K562 (cell line): ENCODE results near the gene CCDC152. TPM values are rescaled to one million over a fixed set of nuclear protein-coding genes. Genes with fewer than 3 reads are reported as not detected.

ENCODE experiments used
- ATAC-seq: fragments of 200-7000 bp; cut with Tn5 transposase; 3 replicates; pipeline ENCODE4 v1.9.1; 2020; ENCODE audit warnings: moderate library complexity
- BruUV-seq: library from RNA; stranded (reverse); fragments of 400-500 nt; replicated peaks from 2 replicates; lab custom pipeline; 2021; lab: Mats Ljungman, UMichigan
- CTCF ChIA-PET: fragments of 300-600 bp; formaldehyde crosslinking; extraction: SDS; loops from one replicate; lab custom pipeline; 2021; ENCODE audit warnings: low intra/inter-chr PET ratio; lab: Yijun Ruan, JAX
- POLR2A ChIA-PET: fragments of 300-600, 350-650 bp; sonication (Branson Sonifier 250); formaldehyde crosslinking; extraction: SDS; loops from one replicate; lab custom pipeline; 2021; ENCODE audit warnings: antibody characterized with exemption, inconsistent platforms; lab: Yijun Ruan, JAX
- DNase-seq, 4 experiments: peaks; one replicate each; pipeline versions ENCODE4 v3.0.0 to v3.0.0-alpha.2; 2011 to 2018; ENCODE audit warnings: low spot score in 3 of 4, mixed read lengths in 3 of 4; ENCODE audit errors: extremely low read depth in 1 of 4
- FAIRE-seq: peaks from 2 replicates; lab custom pipeline; 2011; peaks lifted over from hg19 to GRCh38; lab: Jason Lieb, UNC
- H2AFZ ChIP-seq: 2 replicates; pipeline ENCODE4 v1.6.0; 2011; ENCODE audit warnings: low read depth, low read length, control low read depth, inconsistent platforms
- H3K27ac ChIP-seq: fragments of 200-600 bp; 3 replicates; pipeline ENCODE4 v1.8.0; 2011; ENCODE audit warnings: low read depth, mild to moderate bottlenecking, control low read depth, inconsistent platforms, low read length, moderate library complexity, mixed read lengths; ENCODE audit errors: extremely low read depth
- H3K27me3 ChIP-seq, 2 experiments: fragments of 300-600 bp in 1 of 2; 2 replicates in 1 of 2; 3 replicates in 1 of 2; pipeline versions ENCODE4 v1.6.0 to v1.8.0; 2011; ENCODE audit warnings: inconsistent platforms in 2 of 2, low read length in 2 of 2, mild to moderate bottlenecking in 1 of 2, mixed read lengths in 1 of 2, moderate library complexity in 1 of 2; ENCODE audit not compliant: control insufficient read depth in 2 of 2, insufficient read depth in 2 of 2
- H3K36me3 ChIP-seq: fragments of 300-600 bp; 3 replicates; pipeline ENCODE4 v1.8.0; 2011; ENCODE audit warnings: mild to moderate bottlenecking, low read length, inconsistent platforms; ENCODE audit not compliant: control insufficient read depth, insufficient read depth
- H3K4me1 ChIP-seq, 2 experiments: fragments of 200-600 bp in 1 of 2; replicated peaks in 1 of 2; 2 replicates in 1 of 2; 3 replicates in 1 of 2; pipeline versions ENCODE4 v1.5.1 to v1.8.0; 2011; ENCODE audit warnings: inconsistent platforms in 2 of 2, low read length in 2 of 2, mild to moderate bottlenecking in 1 of 2, mixed read lengths in 1 of 2, moderate library complexity in 1 of 2; ENCODE audit not compliant: control insufficient read depth in 2 of 2, insufficient read depth in 2 of 2
- H3K4me2 ChIP-seq: 2 replicates; pipeline ENCODE4 v1.6.1; 2011; ENCODE audit warnings: low read length, control low read depth, inconsistent platforms, mixed read lengths; ENCODE audit not compliant: insufficient read depth
- H3K4me3 ChIP-seq: fragments of 200-600 bp; sonication (generic), shearing (Covaris generic); 2 replicates; pipeline ENCODE4 v1.5.1; 2016; ENCODE audit warnings: control low read depth, inconsistent platforms
- H3K79me2 ChIP-seq: fragments of 200-600 bp; 3 replicates; pipeline ENCODE4 v1.8.0; 2011; ENCODE audit warnings: low read length, inconsistent platforms; ENCODE audit not compliant: control insufficient read depth, insufficient read depth
- H3K9ac ChIP-seq, 2 experiments: 2 replicates each; pipeline versions ENCODE4 v1.6.0 to v1.6.1; 2011; ENCODE audit warnings: low read depth in 2 of 2, low read length in 2 of 2, control low read depth in 1 of 2, inconsistent platforms in 1 of 2, mild to moderate bottlenecking in 1 of 2, mixed read lengths in 1 of 2; ENCODE audit not compliant: insufficient read depth in 1 of 2
- H3K9me1 ChIP-seq: one replicate; pipeline ENCODE4 v1.6.0; 2011; ENCODE audit warnings: inconsistent platforms, mild to moderate bottlenecking, low read length, moderate library complexity; ENCODE audit not compliant: control insufficient read depth, insufficient read depth
- H3K9me3 ChIP-seq: replicated peaks from 2 replicates; pipeline ENCODE4 v1.5.1; 2011; ENCODE audit warnings: low read depth, low read length, inconsistent platforms; ENCODE audit not compliant: control insufficient read depth, insufficient read depth
- H4K20me1 ChIP-seq: replicated peaks from 2 replicates; pipeline ENCODE4 v1.6.1; 2011; ENCODE audit warnings: low read length, inconsistent platforms, mixed read lengths; ENCODE audit not compliant: control insufficient read depth, insufficient read depth
- MAZ ChIP-seq, 2 experiments: fragments of 450-650 bp in 1 of 2; sonication (generic) in 1 of 2; formaldehyde crosslinking; IDR thresholded peaks in 1 of 2; conservative IDR thresholded peaks in 1 of 2; 2 replicates each; pipeline versions ENCODE4 v1.4.0 to v1.5.0; 2020; ENCODE audit warnings: mild to moderate bottlenecking in 1 of 2, missing genetic modification reagents in 1 of 2
- NCOA1 ChIP-seq: fragments of 450-650 bp; IDR thresholded peaks from 2 replicates; pipeline ENCODE4 v1.6.1; 2016; ENCODE audit warnings: low read depth
- NCOA2 ChIP-seq, 2 experiments: fragments of 450-650 bp; IDR thresholded peaks; 2 replicates each; pipeline ENCODE4 v1.6.1; 2018; ENCODE audit warnings: mild to moderate bottlenecking in 2 of 2, moderate library complexity in 1 of 2; ENCODE audit not compliant: partially characterized antibody in 2 of 2
- NELFE ChIP-seq: IDR thresholded peaks from 2 replicates; pipeline ENCODE4 v1.6.1; 2011; ENCODE audit warnings: mild to moderate bottlenecking; ENCODE audit not compliant: insufficient read depth, insufficient read length
- RBM15 ChIP-seq: fragments of 200-400 bp; formaldehyde crosslinking; IDR thresholded peaks from 2 replicates; pipeline ENCODE4 v1.6.1; 2018; ENCODE audit warnings: mild to moderate bottlenecking, low read length, moderate library complexity; ENCODE audit not compliant: insufficient read depth
- ZFPM2 ChIP-seq: fragments of 250-450 bp; sonication (Bioruptor Pico); IDR thresholded peaks from 2 replicates; pipeline ENCODE4 v1.5.1; 2022; ENCODE audit warnings: mild to moderate bottlenecking
- ZNF445 ChIP-seq: fragments of 250-450 bp; sonication (Bioruptor Pico); IDR thresholded peaks from 2 replicates; pipeline ENCODE4 v1.4.0; 2020; ENCODE audit warnings: low read depth, mild to moderate bottlenecking, moderate library complexity
- WGBS: fragments of 100-300 bp; shearing (Covaris generic); methylation state at CpG from one replicate; pipeline ENCODE4 v1.1.6; 2016; ENCODE audit warnings: low coverage, mixed read lengths; ENCODE audit not compliant: insufficient coverage; ENCODE audit errors: missing lambda C conversion rate; 5-methylcytosine and 5-hydroxymethylcytosine counted together
- in situ Hi-C: fragments of 300-500 bp; cut with MboI; formaldehyde crosslinking; loops from 4 replicates; pipeline ENCODE4 v1.15.0; 2018; ENCODE audit warnings: inconsistent platforms, mixed read lengths
- intact Hi-C: fragments of 100-400 bp; cut with micrococcal nuclease; formaldehyde crosslinking; loops from 2 replicates; pipeline ENCODE4 v1.14.2; 2022
- polyA plus RNA-seq, 8 experiments: library from polyadenylated mRNA; depleted of rRNA in 4 of 8; stranded (reverse) in 5 of 8; unstranded in 3 of 8; fragments of >200 nt; fragmentation: Nextera tagmentation in 2 of 8; fragmentation: Illumina TruSeq in 1 of 8; extraction: Ambion mirVana in 2 of 8; extraction: Trizol in 1 of 8; gene quantifications; 2 replicates each; pipeline versions ENCODE4 v1.2.1 to v1.2.3, GENCODE V29; 2011 to 2014; ENCODE audit warnings: inconsistent platforms in 1 of 8, missing spikeins in 1 of 8
- total RNA-seq, 7 experiments: library from RNA; depleted of rRNA in 6 of 7; stranded (reverse); fragments of >200 nt in 6 of 7; fragmentation: Illumina TruSeq in 2 of 7; extraction: Trizol in 2 of 7; gene quantifications; 2 replicates each; pipeline versions ENCODE4 v1.2.1 to v1.2.3, GENCODE V29; 2011 to 2021; ENCODE audit warnings: low replicate concordance in 1 of 7
- TF ChIP-seq, protein P1 (sequence below): fragments of 250-450 bp; sonication (Bioruptor Pico); IDR thresholded peaks from 2 replicates; pipeline ENCODE4 v1.8.0; 2022; ENCODE audit warnings: moderate library complexity, mild to moderate bottlenecking, inconsistent platforms

CCDC152 gene
- total and polyA plus RNA-seq, 9 of the 15 experiments (the other 6 are each of a cell fraction or from before 2014, with no cell fraction given): 2.5 to 11.6 (median 5.1) TPM

DNA sequence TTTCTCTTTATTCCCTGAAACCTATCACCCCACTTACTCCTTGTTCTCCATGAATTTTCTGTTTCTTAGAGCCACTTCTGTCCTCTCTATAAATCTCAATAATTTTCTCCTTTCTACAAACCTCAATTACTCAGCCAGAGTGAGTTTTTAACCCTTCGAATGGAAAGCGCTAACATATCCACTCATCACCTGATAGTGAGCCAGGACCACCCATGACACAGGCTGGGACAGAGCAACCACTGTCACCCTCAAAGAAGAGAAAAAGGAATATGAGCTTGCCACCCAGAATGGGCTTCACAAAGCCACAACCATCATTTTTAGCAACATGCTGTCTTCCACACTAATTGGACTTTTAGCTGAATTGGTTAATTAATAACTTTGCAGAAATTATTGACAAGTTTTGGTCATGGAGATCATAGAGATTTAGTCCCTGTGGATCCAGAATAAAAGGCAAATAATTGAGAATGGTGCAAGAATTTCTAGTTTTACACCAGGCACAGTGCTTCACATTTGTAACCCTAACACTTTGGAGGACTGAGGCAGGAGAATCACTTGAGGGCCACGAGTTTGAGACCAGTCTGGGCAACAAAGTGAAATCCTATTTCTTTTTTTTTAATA lies 87.2 kb downstream of the CCDC152 start:
- no peak overlapping the region for H3K4me2 ChIP-seq
- WGBS: 33% methylated on average over 3 of the region's 3 CpGs
- H3K36me3 ChIP-seq: no peaks in the 10 kb centered on the region
- no peaks in the 10 kb centered on the region for H3K9me3 ChIP-seq
- H4K20me1 ChIP-seq: no peaks in the 10 kb centered on the region
- H3K27me3 ChIP-seq: no peaks in the 10 kb centered on the region
- no peak overlapping the region for H3K4me3 ChIP-seq
- in situ Hi-C loops (no loop called here), intact Hi-C loops (no loop called here)
- ChIA-PET CTCF (no interaction called here), POLR2A (interaction anchor here (0.7 to 1.4 kb wide), 4 partner anchors 13 to 166 kb away, joined by 3 to 5 read pairs (median 4); no protein-coding TSS in a partner anchor)
- H3K27ac ChIP-seq: no peak overlapping the region
- TF ChIP-seq NCOA2 (IDR thresholded peaks at IDR 0.05; ENCODE audit: partially characterized antibody in 2 of 2) (no peak), MAZ (CRISPR knock-in tag; conservative IDR thresholded peaks at IDR 0.05 in 1 of 2, IDR thresholded peaks at IDR 0.05 in 1 of 2) (no peak), RBM15 (no peak), NELFE (no peak), ZNF445 (CRISPR knock-in tag) (no peak), ZFPM2 (no peak), NCOA1 (no peak)
- TF ChIP-seq, protein P1, sequence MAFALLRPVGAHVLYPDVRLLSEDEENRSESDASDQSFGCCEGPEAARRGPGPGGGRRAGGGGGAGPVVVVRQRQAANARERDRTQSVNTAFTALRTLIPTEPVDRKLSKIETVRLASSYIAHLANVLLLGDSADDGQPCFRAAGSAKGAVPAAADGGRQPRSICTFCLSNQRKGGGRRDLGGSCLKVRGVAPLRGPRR: no peak
- no peaks in the 10 kb centered on the region for H3K79me2 ChIP-seq
- no TSS peak for BruUV-seq
- no peak overlapping the region for H3K9ac ChIP-seq
- peaks cover 0 to 10% of the 10 kb centered on the region in 2 experiments; a peak in 3 of 5 replicates for H3K4me1 ChIP-seq
- H3K9me1 ChIP-seq: no peaks in the 10 kb centered on the region
- no peak overlapping the region for H2AFZ ChIP-seq
- ATAC-seq (no peak), FAIRE-seq (no peak), DNase-seq (no peak)
